ENCODE data around the gene MEF2D. TPM values are rescaled to one million over a fixed set of nuclear protein-coding genes. Genes with fewer than 3 reads are reported as not detected.

Gene MEF2D
- total and polyA plus RNA-seq, 2 experiments from 2014 or later: 23.6 to 34.1 TPM

DNA sequence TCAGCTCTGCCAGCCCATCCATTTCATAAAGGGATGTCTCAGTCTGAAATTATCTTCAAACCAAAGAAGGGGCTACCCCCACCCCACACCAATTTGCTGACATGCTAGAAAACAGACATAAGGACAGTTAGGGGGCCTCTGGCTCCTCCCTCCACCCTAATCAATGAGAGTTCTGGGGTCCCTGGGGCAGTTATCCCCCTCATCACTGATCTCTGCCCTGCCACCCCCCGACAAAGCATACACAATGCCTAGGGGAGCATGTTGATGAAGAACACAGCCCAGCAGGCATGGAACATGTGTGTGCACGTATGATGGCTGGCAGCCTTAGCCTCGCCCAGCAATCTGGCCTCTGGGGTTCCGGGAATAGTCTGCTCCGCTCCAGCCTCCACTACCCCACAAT is 72.6 kb downstream of the MEF2D start:
- in situ Hi-C loops (cut with MboI): no loop called here
- no peak overlapping the region for H3K4me3 ChIP-seq
- no peak for DNase-seq
- no peaks in the 10 kb centered on the region for H3K36me3 ChIP-seq (ENCODE audit: low read depth)
- no peaks in the 10 kb centered on the region for H3K4me1 ChIP-seq (ENCODE audit: insufficient read depth)
- TF ChIP-seq EZH2phosphoT487 (IDR thresholded peaks at IDR 0.05; ENCODE audit: insufficient read depth, low read depth) (no peak), EZH2 (IDR thresholded peaks at IDR 0.05; ENCODE audit: insufficient read depth, poor library complexity, severe bottlenecking) (no peak)
- H3F3A ChIP-seq (ENCODE audit: insufficient read depth): no peaks in the 10 kb centered on the region
- no peak overlapping the region for H3K27ac ChIP-seq
- no peak overlapping the region for H3K4me2 ChIP-seq (ENCODE audit: unreplicated experiment)
- H3K9me3 ChIP-seq (ENCODE audit: low read depth): no peaks in the 10 kb centered on the region
- no peaks in the 10 kb centered on the region for H3K9me2 ChIP-seq (ENCODE audit: insufficient read depth)
- 41 to 45% methylated on average over 5 of the region's 5 CpGs for WGBS, 2 experiments (ENCODE audit: low coverage in 1 of 2, low lambda C conversion rate in 2 of 2, missing lambda C conversion rate in 2 of 2)
- no peak overlapping the region for H3K9ac ChIP-seq
- no peak overlapping the region for H2AFZ ChIP-seq
- no peaks in the 10 kb centered on the region for H4K20me1 ChIP-seq (ENCODE audit: insufficient read depth)
- H3K79me2 ChIP-seq (ENCODE audit: insufficient read depth): no peaks in the 10 kb centered on the region
- peaks cover 93% of the 10 kb centered on the region for H3K27me3 ChIP-seq (replicated peaks; ENCODE audit: insufficient read depth)

GRCh38 chr1:156425943-156426342 is 74.6 kb downstream of the MEF2D start:
- H3K36me3 ChIP-seq (ENCODE audit: low read depth): no peaks in the 10 kb centered on the region
- 62 to 67% methylated on average over 7 of the region's 7 CpGs for WGBS, 2 experiments (ENCODE audit: low coverage in 1 of 2, low lambda C conversion rate in 2 of 2, missing lambda C conversion rate in 2 of 2)
- H3K9ac ChIP-seq: no peak overlapping the region
- no peaks in the 10 kb centered on the region for H3K79me2 ChIP-seq (ENCODE audit: insufficient read depth)
- H3K9me3 ChIP-seq (ENCODE audit: low read depth): no peaks in the 10 kb centered on the region
- no peak for TF ChIP-seq EZH2phosphoT487 (IDR thresholded peaks at IDR 0.05; ENCODE audit: insufficient read depth, low read depth)
- no peak for TF ChIP-seq EZH2 (IDR thresholded peaks at IDR 0.05; ENCODE audit: insufficient read depth, poor library complexity, severe bottlenecking)
- no peak overlapping the region for H3K27ac ChIP-seq
- peaks cover 94% of the 10 kb centered on the region for H3K27me3 ChIP-seq (replicated peaks; ENCODE audit: insufficient read depth)
- in situ Hi-C loops (cut with MboI): no loop called here
- no peaks in the 10 kb centered on the region for H3F3A ChIP-seq (ENCODE audit: insufficient read depth)
- no peak overlapping the region for H2AFZ ChIP-seq
- no peaks in the 10 kb centered on the region for H4K20me1 ChIP-seq (ENCODE audit: insufficient read depth)
- H3K9me2 ChIP-seq (ENCODE audit: insufficient read depth): no peaks in the 10 kb centered on the region
- H3K4me1 ChIP-seq (ENCODE audit: insufficient read depth): no peaks in the 10 kb centered on the region
- no peak for DNase-seq
- H3K4me3 ChIP-seq: no peak overlapping the region
- no peak overlapping the region for H3K4me2 ChIP-seq (ENCODE audit: unreplicated experiment)

DNA sequence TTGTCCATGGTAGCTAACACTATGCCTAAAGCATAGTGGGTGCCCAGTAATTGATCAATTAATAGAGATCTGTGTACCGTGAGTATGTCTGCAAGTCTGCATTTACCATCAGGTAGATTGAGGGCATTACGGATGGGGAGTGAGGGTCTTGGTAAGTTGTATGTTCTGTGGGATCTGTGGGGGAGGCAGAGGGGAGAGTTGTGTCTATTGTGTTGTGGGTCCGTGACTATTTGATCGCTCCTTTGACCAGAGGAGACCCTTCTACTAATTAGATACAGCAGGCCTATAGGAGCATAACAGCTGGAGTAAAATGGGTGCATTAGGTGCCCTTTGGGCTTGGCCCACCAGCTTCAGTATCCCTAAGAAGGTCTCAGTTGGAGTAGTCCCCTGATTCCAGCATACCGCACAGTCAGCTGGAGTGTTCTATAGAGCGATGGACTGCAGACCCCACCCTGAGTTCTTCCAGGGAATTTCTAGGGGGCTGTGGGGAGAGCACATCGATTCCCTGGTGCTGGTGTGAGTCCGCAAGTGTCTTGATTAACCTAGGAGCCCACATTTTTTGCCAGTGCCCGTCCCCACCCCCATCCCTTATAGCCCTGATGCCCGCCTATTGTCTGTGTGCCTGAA is 75.7 kb downstream of the MEF2D start:
- WGBS, 2 experiments (ENCODE audit: low coverage in 1 of 2, low lambda C conversion rate in 2 of 2, missing lambda C conversion rate in 2 of 2): 43 to 51% methylated on average over 10 of the region's 10 CpGs
- no peaks in the 10 kb centered on the region for H3K9me2 ChIP-seq (ENCODE audit: insufficient read depth)
- no peak overlapping the region for H3K4me3 ChIP-seq
- no peaks in the 10 kb centered on the region for H4K20me1 ChIP-seq (ENCODE audit: insufficient read depth)
- no peak overlapping the region for H3K27ac ChIP-seq
- no peak overlapping the region for H3K4me2 ChIP-seq (ENCODE audit: unreplicated experiment)
- H3K9ac ChIP-seq: no peak overlapping the region
- no peaks in the 10 kb centered on the region for H3K36me3 ChIP-seq (ENCODE audit: low read depth)
- no peaks in the 10 kb centered on the region for H3K4me1 ChIP-seq (ENCODE audit: insufficient read depth)
- no peak for DNase-seq
- H2AFZ ChIP-seq: no peak overlapping the region
- peaks cover 95% of the 10 kb centered on the region for H3K27me3 ChIP-seq (replicated peaks; ENCODE audit: insufficient read depth)
- no peaks in the 10 kb centered on the region for H3K79me2 ChIP-seq (ENCODE audit: insufficient read depth)
- no peaks in the 10 kb centered on the region for H3K9me3 ChIP-seq (ENCODE audit: low read depth)
- in situ Hi-C loops (cut with MboI): no loop called here
- no peak for TF ChIP-seq EZH2 (IDR thresholded peaks at IDR 0.05; ENCODE audit: insufficient read depth, poor library complexity, severe bottlenecking)
- no peaks in the 10 kb centered on the region for H3F3A ChIP-seq (ENCODE audit: insufficient read depth)

DNA sequence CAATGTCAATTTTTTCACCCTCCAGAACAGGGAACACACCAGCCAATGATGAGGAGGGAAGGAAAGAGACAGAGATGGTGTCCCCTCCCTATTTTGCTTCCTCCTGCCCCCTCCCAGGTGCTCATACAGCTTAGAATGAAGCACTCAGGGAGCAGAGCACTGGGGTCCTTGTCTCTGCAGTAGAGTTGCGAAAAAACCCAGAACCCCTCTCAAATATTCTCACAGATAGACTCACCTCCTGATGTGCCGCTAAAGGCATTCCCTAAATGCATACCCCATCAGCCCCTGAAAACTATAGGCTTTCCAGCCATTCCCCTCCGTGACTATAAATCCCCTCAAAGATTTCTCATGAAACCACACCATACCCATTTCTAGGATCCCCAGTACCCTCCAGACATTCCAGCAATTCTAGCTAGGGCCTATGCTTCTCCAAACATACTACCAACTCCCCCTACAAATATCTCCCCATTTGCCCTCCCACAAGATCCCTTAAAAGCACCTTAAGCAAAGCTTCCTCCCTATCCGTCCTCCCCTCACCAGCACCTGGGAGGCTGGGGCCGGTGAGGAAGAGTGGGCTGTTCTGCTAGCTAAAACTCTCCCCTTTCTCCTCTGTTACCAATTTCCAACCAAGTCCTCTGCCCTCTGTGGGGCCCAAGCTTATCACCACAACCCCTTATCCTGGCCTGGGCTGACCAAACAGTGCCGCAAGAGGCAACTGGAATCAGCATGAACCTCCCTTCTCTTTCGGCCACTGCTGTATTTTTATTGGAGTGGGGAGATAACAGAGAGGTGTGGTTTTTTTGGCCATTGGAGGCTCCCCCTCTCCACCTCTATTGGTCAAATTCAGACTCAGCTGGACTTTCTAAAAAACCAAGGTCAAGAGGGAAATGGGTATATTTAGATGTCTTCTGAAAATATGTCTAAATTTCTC is 76.9 kb downstream of the MEF2D start:
- Histone ChIP-seq H3K9ac (no peak overlapping the region), H4K20me1 (ENCODE audit: insufficient read depth) (no peaks in the 10 kb centered on the region), H2AFZ (no peak overlapping the region), H3K9me2 (ENCODE audit: insufficient read depth) (no peaks in the 10 kb centered on the region), H3K27me3 (replicated peaks; ENCODE audit: insufficient read depth) (peaks cover 95% of the 10 kb centered on the region), H3K4me3 (no peak overlapping the region), H3K4me1 (ENCODE audit: insufficient read depth) (no peaks in the 10 kb centered on the region), H3F3A (ENCODE audit: insufficient read depth) (no peaks in the 10 kb centered on the region), H3K4me2 (ENCODE audit: unreplicated experiment) (no peak overlapping the region), H3K27ac (no peak overlapping the region), H3K79me2 (ENCODE audit: insufficient read depth) (no peaks in the 10 kb centered on the region), H3K9me3 (ENCODE audit: low read depth) (no peaks in the 10 kb centered on the region), H3K36me3 (ENCODE audit: low read depth) (no peaks in the 10 kb centered on the region)
- in situ Hi-C loops (cut with MboI): no loop called here
- TF ChIP-seq EZH2 (IDR thresholded peaks at IDR 0.05; ENCODE audit: insufficient read depth, poor library complexity, severe bottlenecking) (peak; percentile 56), EZH2phosphoT487 (IDR thresholded peaks at IDR 0.05; ENCODE audit: insufficient read depth, low read depth) (no peak)
- WGBS, 2 experiments (ENCODE audit: low coverage in 1 of 2, low lambda C conversion rate in 2 of 2, missing lambda C conversion rate in 2 of 2): 36% methylated on average over 7 of the region's 7 CpGs
- no peak for DNase-seq
